Measurements from ENCODE around the gene LIN28B.
"Not testable (repeated sequence)": the region's sequence is repeated elsewhere in the genome, so short reads cannot be mapped to it uniquely, and the experiment has no call there.

LIN28B gene

GRCh38 chr6:104941729-104942091, 15.2 kb upstream of the LIN28B start:
- Histone ChIP-seq H3K27me3 (peaks cover 100% of the 10 kb centered on the region), H3K4me3 (ENCODE audit: low read depth in 1 of 2, low read length in 1 of 2) (peak overlapping the region in 1 of 2 experiments; percentile 57), H3K27ac (no peak overlapping the region), H3K4me1 (ENCODE audit: control insufficient read depth in 1 of 2, insufficient read depth in 1 of 2, low read depth in 1 of 2, low read length in 1 of 2) (peaks cover 9 to 10% of the 10 kb centered on the region in 2 experiments), H3K36me3 (no peaks in the 10 kb centered on the region), H3K9me3 (no peaks in the 10 kb centered on the region)
- TF ChIP-seq CTCF (IDR thresholded peaks at IDR 0.05) = no peak

- H3K4me1 ChIP-seq (ENCODE audit: control insufficient read depth in 1 of 2, insufficient read depth in 1 of 2, low read depth in 1 of 2, low read length in 1 of 2) = peaks cover 9 to 10% of the 10 kb centered on the region in 2 experiments
- no peak for TF ChIP-seq CTCF (IDR thresholded peaks at IDR 0.05)
- H3K27ac ChIP-seq = no peak overlapping the region
- H3K9me3 ChIP-seq = no peaks in the 10 kb centered on the region
- no peaks in the 10 kb centered on the region for H3K36me3 ChIP-seq
- H3K27me3 ChIP-seq = peaks cover 98% of the 10 kb centered on the region
- H3K4me3 ChIP-seq (ENCODE audit: low read depth in 1 of 2, low read length in 1 of 2) = no peak overlapping the region
These were observed 13.1 kb upstream of the LIN28B start for GRCh38 chr6:104943781-104944180.

GRCh38 chr6:104949206-104949605, 7.7 kb upstream of the LIN28B start:
- Histone ChIP-seq H3K9me3 (peaks cover 7% of the 10 kb centered on the region), H3K4me3 (ENCODE audit: low read depth in 1 of 2, low read length in 1 of 2) (no peak overlapping the region), H3K4me1 (ENCODE audit: control insufficient read depth in 1 of 2, insufficient read depth in 1 of 2, low read depth in 1 of 2, low read length in 1 of 2) (peaks cover 7 to 21% of the 10 kb centered on the region in 2 experiments), H3K36me3 (no peaks in the 10 kb centered on the region), H3K27ac (no peak overlapping the region), H3K27me3 (peaks cover 98% of the 10 kb centered on the region)
- no peak for TF ChIP-seq CTCF (IDR thresholded peaks at IDR 0.05)

GRCh38 chr6:104951677-104952076, 5.2 kb upstream of the LIN28B start:
- H3K27ac ChIP-seq = no peak overlapping the region
- H3K27me3 ChIP-seq = peaks cover 98% of the 10 kb centered on the region
- H3K9me3 ChIP-seq = peaks cover 7% of the 10 kb centered on the region

GRCh38 chr6:104952911-104953399, 4.0 kb upstream of the LIN28B start:
- peaks cover 100% of the 10 kb centered on the region for H3K27me3 ChIP-seq
- peaks cover 7 to 29% of the 10 kb centered on the region in 2 experiments for H3K4me1 ChIP-seq (ENCODE audit: control insufficient read depth in 1 of 2, insufficient read depth in 1 of 2, low read depth in 1 of 2, low read length in 1 of 2)
- no peak for TF ChIP-seq CTCF (IDR thresholded peaks at IDR 0.05)
- no peaks in the 10 kb centered on the region for H3K36me3 ChIP-seq
- H3K27ac ChIP-seq = no peak overlapping the region
- H3K4me3 ChIP-seq (ENCODE audit: low read depth in 1 of 2, low read length in 1 of 2) = peak overlapping the region; percentile 33 to 57
- peaks cover 7% of the 10 kb centered on the region for H3K9me3 ChIP-seq

More at GRCh38 chr6:104951677-104952076, 5.2 kb upstream of the LIN28B start:
- no peak for TF ChIP-seq CTCF (IDR thresholded peaks at IDR 0.05)
- Histone ChIP-seq H3K4me1 (ENCODE audit: control insufficient read depth in 1 of 2, insufficient read depth in 1 of 2, low read depth in 1 of 2, low read length in 1 of 2) (peaks cover 7 to 22% of the 10 kb centered on the region in 2 experiments), H3K4me3 (ENCODE audit: low read depth in 1 of 2, low read length in 1 of 2) (no peak overlapping the region), H3K36me3 (no peaks in the 10 kb centered on the region)

GRCh38 chr6:104953400-104954189, 3.3 kb upstream of the LIN28B start:
- peak overlapping the region; percentile 33 to 57 for H3K4me3 ChIP-seq (ENCODE audit: low read depth in 1 of 2, low read length in 1 of 2)
- not testable (repeated sequence) for H3K36me3 ChIP-seq, H3K27ac ChIP-seq, H3K9me3 ChIP-seq
- H3K4me1 ChIP-seq (ENCODE audit: control insufficient read depth in 1 of 2, insufficient read depth in 1 of 2, low read depth in 1 of 2, low read length in 1 of 2) = peaks cover 7 to 36% of the 10 kb centered on the region in 2 experiments
- peaks cover 100% of the 10 kb centered on the region for H3K27me3 ChIP-seq

All from neutrophil (primary cell).